D341Med (cell line): ENCODE results near the gene RUSF1.

ENCODE experiments used
- DNase-seq: peaks from one replicate; pipeline ENCODE4 v3.0.0; 2012; ENCODE audit warnings: low spot score

The RUSF1 gene

GRCh38 chr16:31471241-31471874 lies 36.8 kb downstream of the RUSF1 start:
- DNase-seq = no peak

GRCh38 chr16:31470615-31471014 lies 37.6 kb downstream of the RUSF1 start:
- DNase-seq = no peak

- DNase-seq = no peak
Observed at GRCh38 chr16:31467858-31468257, 40.3 kb downstream of the RUSF1 start.

GRCh38 chr16:31467151-31467773 lies 40.9 kb downstream of the RUSF1 start:
- DNase-seq = no peak

GRCh38 chr16:31466381-31466841 lies 41.8 kb downstream of the RUSF1 start:
- peak; percentile 6 for DNase-seq

GRCh38 chr16:31465788-31466370 lies 42.3 kb downstream of the RUSF1 start:
- no peak for DNase-seq

GRCh38 chr16:31464781-31465260 lies 43.4 kb downstream of the RUSF1 start:
- no peak for DNase-seq

- peak; percentile 10 for DNase-seq
Observed at GRCh38 chr16:31464348-31464769, 43.8 kb downstream of the RUSF1 start.

- DNase-seq = no peak
Observed at GRCh38 chr16:31461921-31462804, 46.0 kb downstream of the RUSF1 start.

- no peak for DNase-seq
Observed at GRCh38 chr16:31461201-31461920, 46.8 kb downstream of the RUSF1 start.

- DNase-seq = peak; percentile 25
Observed at GRCh38 chr16:31460582-31461002, 47.6 kb downstream of the RUSF1 start.

- DNase-seq = peak; percentile 97
Observed at GRCh38 chr16:31459687-31460581, 48.3 kb downstream of the RUSF1 start.

- DNase-seq = peak; percentile 88
Observed at GRCh38 chr16:31458844-31459686, 49.1 kb downstream of the RUSF1 start, which contains the start of gene ARMC5. Gene ARMC5 (plus strand): TSS chr16:31459501. CDS start chr16:31459525, 24 bp downstream.

GRCh38 chr16:31458073-31458843 lies 49.9 kb downstream of the RUSF1 start:
- DNase-seq = no peak

GRCh38 chr16:31456988-31457360 lies 51.2 kb downstream of the RUSF1 start:
- no peak for DNase-seq

GRCh38 chr16:31455601-31456314 lies 52.4 kb downstream of the RUSF1 start:
- peak; percentile 25 for DNase-seq

- DNase-seq = no peak
Observed at GRCh38 chr16:31453255-31454204, 54.7 kb downstream of the RUSF1 start.
